HG02884 (cell line): ENCODE measurements around the gene EIF3B.
"Not testable (repeated sequence)": the region's sequence is repeated elsewhere in the genome, so short reads cannot be mapped to it uniquely, and the experiment has no call there.

Experiments used
- ATAC-seq: cut with Tn5 transposase; IDR thresholded peaks from one replicate; pipeline ENCODE4 v1.9.1; 2021; ENCODE audit warnings: mild to moderate bottlenecking, moderate library complexity; ENCODE audit not compliant: unreplicated experiment

EIF3B gene

GRCh38 chr7:2347351-2348063 is 7.1 kb upstream of the EIF3B start:
- ATAC-seq: not testable (repeated sequence)

GRCh38 chr7:2350055-2350454 is 4.6 kb upstream of the EIF3B start:
- ATAC-seq: no peak

DNA sequence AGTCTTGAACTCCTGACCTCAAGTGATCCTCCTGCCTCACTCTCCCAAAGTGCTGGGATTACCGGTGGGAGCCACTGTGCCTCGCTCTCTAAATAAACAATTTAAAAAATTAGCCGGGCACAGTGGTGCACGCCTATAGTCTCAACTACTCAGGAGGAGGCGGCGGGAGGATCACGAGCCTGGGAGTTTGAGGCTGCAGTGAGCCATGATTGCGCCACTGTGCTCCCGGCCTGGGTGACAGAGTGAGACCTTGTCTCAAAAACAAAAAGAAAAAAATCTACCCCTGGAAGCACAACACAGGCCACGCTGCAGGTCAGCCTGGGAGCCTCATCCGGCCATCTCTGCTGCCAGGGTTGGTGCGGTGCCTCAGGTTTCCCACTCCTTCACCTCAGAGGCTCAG is 3.8 kb upstream of the EIF3B start:
- ATAC-seq: no peak

- ATAC-seq: no peak
Observed at GRCh38 chr7:2353113-2353935, 1.3 kb upstream of the EIF3B start.

DNA sequence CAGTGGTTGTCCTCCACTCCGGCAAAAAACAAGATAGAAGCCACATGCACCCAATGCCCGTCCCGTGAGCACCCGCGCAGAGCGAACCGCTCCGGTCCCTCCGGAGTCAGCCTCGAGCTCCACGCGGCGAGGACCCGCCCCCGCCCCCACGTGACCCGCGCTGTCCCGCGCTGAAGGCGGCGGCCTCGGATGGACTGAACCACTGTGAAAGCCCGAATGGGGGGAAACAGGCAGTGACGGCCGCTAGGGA is 766 bp upstream of the EIF3B start:
- ATAC-seq: peak; percentile 38

DNA sequence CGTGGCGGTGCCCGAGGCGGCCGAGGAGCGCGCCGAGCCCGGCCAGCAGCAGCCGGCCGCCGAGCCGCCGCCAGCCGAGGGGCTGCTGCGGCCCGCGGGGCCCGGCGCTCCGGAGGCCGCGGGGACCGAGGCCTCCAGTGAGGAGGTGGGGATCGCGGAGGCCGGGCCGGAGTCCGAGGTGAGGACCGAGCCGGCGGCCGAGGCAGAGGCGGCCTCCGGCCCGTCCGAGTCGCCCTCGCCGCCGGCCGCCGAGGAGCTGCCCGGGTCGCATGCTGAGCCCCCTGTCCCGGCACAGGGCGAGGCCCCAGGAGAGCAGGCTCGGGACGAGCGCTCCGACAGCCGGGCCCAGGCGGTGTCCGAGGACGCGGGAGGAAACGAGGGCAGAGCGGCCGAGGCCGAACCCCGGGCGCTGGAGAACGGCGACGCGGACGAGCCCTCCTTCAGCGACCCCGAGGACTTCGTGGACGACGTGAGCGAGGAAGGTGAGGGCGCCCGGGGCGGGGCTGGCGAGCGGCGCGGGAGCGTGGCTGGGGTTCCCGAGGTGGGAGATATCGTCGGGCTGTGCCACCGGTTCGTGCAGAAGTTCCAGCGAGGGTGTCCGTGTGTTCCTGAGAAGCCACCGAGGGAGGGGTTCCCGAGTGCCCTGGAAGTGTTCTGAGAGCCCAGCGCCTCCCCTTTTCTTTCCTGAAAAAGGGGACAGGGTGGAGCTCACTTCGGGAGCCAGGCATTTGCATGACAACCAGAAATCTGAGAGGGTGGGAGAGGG is 495 bp downstream of the EIF3B start:
- ATAC-seq: peak; percentile 20

DNA sequence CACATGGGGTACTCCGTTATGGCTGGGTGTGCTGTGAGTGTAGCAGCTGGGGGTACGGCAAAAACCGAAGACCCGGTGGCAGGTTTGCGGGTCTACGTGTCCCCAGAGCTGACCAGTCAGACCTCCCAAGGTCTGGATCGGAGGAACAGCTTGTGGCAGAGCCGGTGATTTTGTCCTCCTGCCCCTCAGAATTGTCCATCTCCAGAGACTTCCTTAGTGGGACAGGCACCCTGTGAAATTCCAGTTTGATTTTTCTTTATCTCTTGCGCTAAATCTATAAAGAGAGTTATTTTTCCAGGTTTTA is 1.0 kb downstream of the EIF3B start:
- ATAC-seq: no peak

DNA sequence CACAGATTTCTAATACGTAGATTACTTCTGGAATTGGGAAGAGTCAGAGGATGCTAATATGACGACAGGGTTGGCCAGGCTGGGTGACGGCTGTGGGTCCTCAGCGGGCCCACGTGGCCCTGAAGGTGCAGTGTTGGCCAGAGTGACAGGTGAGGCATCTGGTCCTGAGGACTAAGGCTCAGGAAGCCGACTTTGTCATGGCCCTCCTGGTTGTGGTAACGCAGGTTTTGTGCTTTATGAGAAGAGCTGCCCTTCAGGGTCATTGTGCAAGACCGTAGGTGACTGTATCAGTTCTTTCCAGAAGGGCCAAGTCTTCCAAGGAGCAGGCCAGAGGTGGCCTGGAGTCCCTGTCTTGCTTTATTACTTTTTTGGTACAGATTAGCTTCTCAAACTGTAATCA is 2.5 kb downstream of the EIF3B start:
- no peak for ATAC-seq

GRCh38 chr7:2357571-2357970 is 2.9 kb downstream of the EIF3B start:
- ATAC-seq: no peak

DNA sequence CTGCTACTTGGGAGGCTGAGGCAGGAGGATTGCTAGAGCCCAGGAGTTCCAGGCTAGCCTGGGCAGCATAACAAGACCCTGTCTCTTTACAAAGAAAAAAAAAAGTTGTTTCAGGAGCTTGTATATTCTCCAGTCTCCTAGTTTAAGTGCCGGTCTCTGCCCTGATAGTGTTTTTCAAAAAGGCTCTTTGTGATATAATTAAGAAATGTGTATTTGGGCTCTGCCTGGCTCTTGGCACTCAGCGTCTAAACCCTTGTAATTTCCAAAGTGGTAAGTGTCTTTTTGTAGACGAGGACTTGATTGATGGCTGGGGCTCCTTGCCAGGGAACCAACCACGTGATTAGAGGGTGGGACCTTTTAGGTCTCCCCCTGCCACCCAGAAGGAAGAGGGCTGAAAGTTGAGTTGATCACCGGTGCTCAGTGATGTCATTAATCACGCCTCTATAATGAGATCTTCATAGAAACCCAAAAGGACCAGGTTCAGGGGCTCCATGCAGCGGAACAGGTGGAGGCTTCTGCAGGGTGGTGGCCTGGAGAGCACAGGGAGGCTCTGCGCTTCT is 4.4 kb downstream of the EIF3B start:
- ATAC-seq: no peak

- no peak for ATAC-seq
Observed at GRCh38 chr7:2359610-2360009, 5.0 kb downstream of the EIF3B start.

DNA sequence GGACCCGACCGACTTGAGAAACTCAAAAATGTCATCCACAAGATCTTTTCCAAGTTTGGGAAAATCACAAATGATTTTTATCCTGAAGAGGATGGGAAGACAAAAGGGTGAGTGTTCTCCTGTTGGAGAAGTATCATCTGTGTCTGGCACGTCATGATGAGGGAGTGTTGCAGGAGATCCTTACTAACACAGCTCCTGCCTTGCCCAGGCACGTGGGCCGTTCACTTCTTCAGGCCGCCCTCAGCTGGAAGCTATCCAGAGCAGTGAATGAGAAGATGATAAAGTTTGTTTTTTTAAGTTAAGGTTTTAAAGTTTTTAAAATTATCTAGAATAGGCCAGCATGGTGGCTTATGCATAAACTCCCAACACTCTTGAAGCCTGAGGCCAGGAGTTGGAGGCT is 6.2 kb downstream of the EIF3B start:
- no peak for ATAC-seq

DNA sequence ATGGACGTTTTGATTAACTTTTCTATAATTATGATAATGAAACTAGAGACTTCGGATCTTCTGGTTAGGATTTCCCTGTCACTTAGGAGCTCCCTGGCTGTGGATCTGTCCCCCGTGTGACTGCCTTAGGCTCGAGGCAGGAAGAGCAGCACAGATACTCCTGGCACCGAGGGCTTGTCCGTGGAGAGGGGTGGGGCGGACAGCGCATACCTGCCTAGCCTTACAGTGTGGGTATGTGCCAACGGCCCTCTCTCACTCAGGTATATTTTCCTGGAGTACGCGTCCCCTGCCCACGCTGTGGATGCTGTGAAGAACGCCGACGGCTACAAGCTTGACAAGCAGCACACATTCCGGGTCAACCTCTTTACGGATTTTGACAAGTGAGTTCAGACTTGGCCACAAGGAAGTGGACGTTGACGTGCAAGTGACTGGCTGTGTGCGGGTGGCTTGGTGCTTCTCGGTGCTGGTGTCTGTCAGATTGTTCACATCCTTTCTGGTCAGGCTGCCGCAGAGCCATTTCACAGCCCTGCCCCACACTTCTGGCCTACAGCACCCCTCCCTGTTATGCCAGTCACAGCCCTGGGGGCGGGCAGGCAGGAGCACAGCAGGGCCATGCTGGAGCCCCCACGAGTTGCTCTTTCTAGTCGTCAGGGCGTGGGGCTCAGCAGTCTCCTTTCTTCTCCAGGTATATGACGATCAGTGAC is 7.9 kb downstream of the EIF3B start:
- ATAC-seq: no peak

GRCh38 chr7:2369139-2369538 is 14.5 kb downstream of the EIF3B start:
- no peak for ATAC-seq

DNA sequence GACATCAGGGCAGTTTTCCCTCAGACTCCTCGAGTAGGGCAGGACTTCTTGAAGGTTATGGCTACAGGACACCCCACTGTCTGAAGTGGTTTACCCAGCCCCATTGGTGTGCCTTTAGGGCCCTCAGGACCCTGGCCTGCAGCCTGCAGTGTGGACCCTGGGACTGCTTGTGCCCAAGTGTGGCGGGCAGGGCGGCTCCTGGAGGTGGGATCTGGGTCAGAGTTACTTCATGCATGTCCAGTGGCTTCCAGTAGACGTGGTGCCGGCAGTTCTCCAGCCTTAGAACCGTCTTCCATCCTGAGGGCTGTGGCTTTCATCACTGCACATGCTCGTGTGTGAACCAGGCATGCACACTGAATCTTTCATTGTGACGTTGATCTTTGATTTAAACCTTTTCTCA is 16.7 kb downstream of the EIF3B start:
- no peak for ATAC-seq

DNA sequence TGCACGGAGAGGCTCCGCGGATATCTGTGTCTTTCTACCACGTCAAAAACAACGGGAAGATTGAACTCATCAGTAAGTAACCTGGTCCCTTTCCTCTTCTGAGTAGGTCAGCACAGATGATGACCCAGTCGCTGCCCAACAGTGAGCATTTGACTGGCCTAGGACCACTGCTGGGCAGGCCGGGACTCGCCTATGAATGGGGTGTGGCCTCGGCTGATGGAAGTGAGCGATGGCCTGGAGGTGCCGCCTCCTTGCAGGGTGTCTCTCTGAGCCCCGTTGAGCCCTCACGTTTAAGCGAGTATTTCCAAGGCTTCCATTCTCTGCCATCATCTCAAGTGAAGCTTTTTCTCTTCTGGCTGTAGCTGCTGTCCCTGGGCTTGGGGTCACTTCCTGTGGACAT is 18.1 kb downstream of the EIF3B start:
- no peak for ATAC-seq

DNA sequence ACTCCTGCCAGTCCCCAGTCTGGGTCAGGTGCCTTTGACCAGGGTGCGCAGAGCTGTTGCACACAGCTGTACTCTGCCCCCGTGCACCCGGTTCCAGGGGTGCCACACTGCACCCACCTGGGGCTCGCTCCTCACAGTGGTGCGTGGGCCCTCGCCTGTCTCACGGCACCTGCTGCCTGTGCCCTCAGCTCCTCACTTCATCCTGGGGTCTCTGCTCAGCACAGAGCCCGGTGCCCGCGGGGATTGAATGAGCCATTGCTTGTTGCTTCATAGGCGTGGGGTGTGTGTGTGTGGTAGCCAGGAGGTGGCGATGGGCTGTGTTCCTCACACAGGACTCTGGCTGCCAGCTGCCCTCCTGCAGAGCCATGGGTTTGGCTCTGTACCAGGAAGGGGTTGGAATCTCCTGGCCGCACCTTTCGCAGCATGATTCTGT is 18.5 kb downstream of the EIF3B start:
- ATAC-seq: no peak

- ATAC-seq: no peak
Observed at GRCh38 chr7:2373646-2374045, 19.0 kb downstream of the EIF3B start.

- ATAC-seq: no peak
Observed at GRCh38 chr7:2374401-2374800, 19.8 kb downstream of the EIF3B start.

DNA sequence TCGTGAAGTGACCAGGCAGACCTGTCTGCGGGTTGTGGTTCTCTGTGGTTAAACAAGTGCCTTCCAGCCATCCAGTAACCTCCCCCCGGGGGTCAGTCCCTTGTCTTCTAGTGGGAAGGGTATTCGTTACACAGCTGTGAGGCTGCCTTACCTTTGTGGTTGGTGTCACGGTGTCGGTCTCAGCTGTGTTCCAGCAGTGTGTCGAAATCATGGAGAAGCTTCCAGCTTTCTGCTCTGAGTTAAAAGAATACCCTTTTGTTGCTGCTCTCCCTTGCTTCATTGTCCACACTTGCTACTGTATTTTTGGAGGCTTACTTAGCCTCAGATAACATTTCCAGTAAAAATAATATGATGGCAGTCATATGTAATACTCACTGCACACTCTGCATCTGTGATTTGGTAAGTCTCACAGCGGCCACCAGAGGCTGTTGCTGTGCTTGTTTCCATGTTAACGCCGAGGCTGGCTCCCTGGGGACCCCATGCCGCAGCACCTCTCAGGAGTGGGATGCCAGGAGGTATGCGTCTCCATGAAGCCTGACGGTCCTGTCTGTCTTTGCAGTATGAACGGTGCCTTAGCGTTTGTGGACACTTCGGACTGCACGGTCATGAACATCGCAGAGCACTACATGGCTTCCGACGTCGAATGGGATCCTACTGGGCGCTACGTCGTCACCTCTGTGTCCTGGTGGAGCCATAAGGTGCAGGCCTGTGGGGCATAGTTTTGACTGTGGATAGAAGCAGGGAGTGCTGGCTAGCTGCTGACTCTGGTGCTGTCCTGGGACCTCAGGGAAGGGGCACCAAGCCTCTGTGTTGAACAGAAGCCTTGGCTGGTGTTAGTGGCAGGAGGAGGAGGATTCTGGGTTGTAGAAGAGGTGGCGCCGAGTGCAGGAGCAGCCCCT is 20.5 kb downstream of the EIF3B start:
- no peak for ATAC-seq
